HepG2 (cell line): ENCODE data around the gene HAUS7. TPM values are rescaled to one million over a fixed set of nuclear protein-coding genes. Genes with fewer than 3 reads are reported as not detected.

ENCODE experiments used
- ATAC-seq: fragments of 200-7000 bp; cut with Tn5 transposase; 3 replicates; pipeline ENCODE4 v1.9.1; 2020; ENCODE audit warnings: mild to moderate bottlenecking, moderate library complexity
- BruUV-seq: library from RNA; stranded (reverse); fragments of 400-500 nt; replicated peaks from 2 replicates; lab custom pipeline; 2021; lab: Mats Ljungman, UMichigan
- CTCF ChIA-PET: fragments of 300-600 bp; formaldehyde crosslinking; extraction: SDS; loops from one replicate; lab custom pipeline; 2021; ENCODE audit warnings: low total read pairs, inconsistent platforms, low intra/inter-chr PET ratio; lab: Yijun Ruan, JAX
- POLR2A ChIA-PET: fragments of 350-600 bp; sonication (Branson Sonifier 250); formaldehyde crosslinking; loops from one replicate; lab custom pipeline; 2020; ENCODE audit warnings: antibody characterized with exemption, inconsistent platforms; lab: Yijun Ruan, JAX
- DNase-seq: peaks from one replicate; pipeline ENCODE4 v3.0.0-alpha.2; 2015; ENCODE audit warnings: low spot score
- FAIRE-seq: peaks from 3 replicates; lab custom pipeline; 2011; peaks lifted over from hg19 to GRCh38; lab: Jason Lieb, UNC
- H2AFZ ChIP-seq: one replicate; pipeline ENCODE4 v1.6.1; 2011; ENCODE audit warnings: low read length, inconsistent platforms
- H3K27ac ChIP-seq: fragments of 300-600 bp; 3 replicates; pipeline ENCODE4 v1.8.0; 2011; ENCODE audit warnings: mixed run types, mild to moderate bottlenecking, mixed read lengths, low read length, inconsistent platforms; ENCODE audit not compliant: insufficient read depth; ENCODE audit errors: extremely low read length
- H3K27me3 ChIP-seq, 2 experiments: fragments of 200-600 bp in 1 of 2; 2 replicates in 1 of 2; 3 replicates in 1 of 2; pipeline versions ENCODE4 v1.6.0 to v1.8.0; 2011; ENCODE audit warnings: low read length in 2 of 2, mild to moderate bottlenecking in 2 of 2, moderate library complexity in 2 of 2, inconsistent platforms in 1 of 2; ENCODE audit not compliant: insufficient read depth in 2 of 2, control insufficient read depth in 1 of 2
- H3K36me3 ChIP-seq, 2 experiments: fragments of 200-600 bp in 1 of 2; replicated peaks in 1 of 2; 2 replicates in 1 of 2; 3 replicates in 1 of 2; pipeline versions ENCODE4 v1.5.1 to v1.8.0; 2011; ENCODE audit warnings: low read length in 2 of 2, inconsistent platforms in 1 of 2; ENCODE audit not compliant: insufficient read depth in 2 of 2, control insufficient read depth in 1 of 2
- H3K4me1 ChIP-seq: 2 replicates; pipeline ENCODE4 v1.5.1; 2012; ENCODE audit warnings: low read length, inconsistent platforms; ENCODE audit not compliant: insufficient read depth
- H3K4me2 ChIP-seq: 2 replicates; pipeline ENCODE4 v1.6.0; 2011; ENCODE audit warnings: low read depth, low read length, inconsistent platforms
- H3K4me3 ChIP-seq, 3 experiments: fragments of 200-600 bp in 1 of 3; sonication (generic), shearing (Covaris generic) in 1 of 3; replicated peaks in 1 of 3; 2 replicates each; pipeline ENCODE4 v1.5.1; 2011 to 2016; ENCODE audit warnings: low read length in 3 of 3, inconsistent platforms in 2 of 3, low read depth in 2 of 3, mild to moderate bottlenecking in 2 of 3, control low read depth in 1 of 3, mixed read lengths in 1 of 3; ENCODE audit not compliant: insufficient read depth in 1 of 3
- H3K79me2 ChIP-seq: one replicate; pipeline ENCODE4 v1.6.1; 2011; ENCODE audit warnings: low read length, inconsistent platforms; ENCODE audit not compliant: insufficient read depth
- H3K9ac ChIP-seq: 2 replicates; pipeline ENCODE4 v1.6.0; 2011; ENCODE audit warnings: mild to moderate bottlenecking, low read depth, low read length, inconsistent platforms; ENCODE audit not compliant: insufficient read depth
- H3K9me3 ChIP-seq: 2 replicates; pipeline ENCODE4 v1.5.1; 2012; ENCODE audit warnings: mild to moderate bottlenecking, low read length
- H4K20me1 ChIP-seq: 2 replicates; pipeline ENCODE4 v1.6.0; 2011; ENCODE audit warnings: inconsistent platforms, mild to moderate bottlenecking, low read length, moderate library complexity; ENCODE audit not compliant: insufficient read depth
- MXD4 ChIP-seq: IDR thresholded peaks from 2 replicates; pipeline ENCODE4 v1.6.1; 2016; ENCODE audit warnings: mild to moderate bottlenecking, missing biosample characterization, missing genetic modification reagents
- RNF2 ChIP-seq: fragments of 450-650 bp; conservative IDR thresholded peaks from 2 replicates; pipeline ENCODE4 v1.6.1; 2016; ENCODE audit warnings: low read depth
- SUZ12 ChIP-seq: fragments of 150-350 bp; IDR thresholded peaks from 2 replicates; pipeline ENCODE4 v1.6.1; 2014; ENCODE audit warnings: low read depth, low read length
- ZNF441 ChIP-seq: sonication (generic); formaldehyde crosslinking; IDR thresholded peaks from 2 replicates; pipeline ENCODE4 v1.7.0; 2021; ENCODE audit warnings: missing genetic modification reagents, borderline replicate concordance
- WGBS: methylation state at CpG from one replicate; pipeline ENCODE4 v1.1.6; 2017; ENCODE audit warnings: low lambda C conversion rate; 5-methylcytosine and 5-hydroxymethylcytosine counted together
- in situ Hi-C: cut with HindIII; loops from 2 replicates; pipeline ENCODE4 v1.10.0; 2017; ENCODE audit warnings: low pct_unique_long_range_greater_than_20kb; ENCODE audit not compliant: extremely low pct_ligation_motif_present
- intact Hi-C: fragments of 100-400 bp; cut with micrococcal nuclease; formaldehyde crosslinking; loops from one replicate; pipeline ENCODE4 v1.10.0; 2022; ENCODE audit not compliant: unreplicated experiment
- polyA plus RNA-seq, 8 experiments: library from polyadenylated mRNA; depleted of rRNA in 3 of 8; stranded (reverse) in 7 of 8; unstranded in 1 of 8; fragments of >200 nt; fragmentation: Illumina TruSeq in 4 of 8; extraction: Trizol in 4 of 8; gene quantifications; 2 replicates each; pipeline versions ENCODE4 v1.2.1 to v1.2.3, GENCODE V29; 2011 to 2016; ENCODE audit warnings: low read depth in 4 of 8, missing spikeins in 1 of 8, mixed read lengths in 1 of 8; ENCODE audit not compliant: insufficient read depth in 1 of 8
- total RNA-seq, 5 experiments: library from RNA; depleted of rRNA; stranded (reverse); fragments of >200 nt; fragmentation: Illumina TruSeq; extraction: Trizol; gene quantifications; 2 replicates each; pipeline ENCODE4 v1.2.3, GENCODE V29; 2016; ENCODE audit warnings: low read depth in 1 of 5
- TF ChIP-seq, protein P1 (sequence below): sonication (generic); formaldehyde crosslinking; IDR thresholded peaks from 2 replicates; pipeline ENCODE4 v1.5.0; 2020; ENCODE audit warnings: mild to moderate bottlenecking, missing genetic modification reagents, borderline replicate concordance
- TF ChIP-seq, protein P2 (sequence below), 2 experiments: IDR thresholded peaks; 2 replicates each; pipeline ENCODE4 v1.6.1; 2011 to 2012; ENCODE audit warnings: low read length in 2 of 2, borderline replicate concordance in 1 of 2, low read depth in 1 of 2, mild to moderate bottlenecking in 1 of 2, moderate library complexity in 1 of 2
- TF ChIP-seq, protein P3 (sequence below): sonication (generic); formaldehyde crosslinking; IDR thresholded peaks from 2 replicates; pipeline ENCODE4 v1.5.0; 2020; ENCODE audit warnings: mild to moderate bottlenecking, missing genetic modification reagents, moderate library complexity
- TF ChIP-seq, protein P4 (sequence below): sonication (generic); formaldehyde crosslinking; IDR thresholded peaks from 2 replicates; pipeline ENCODE4 v1.4.0; 2020; ENCODE audit warnings: mild to moderate bottlenecking, missing genetic modification reagents

HAUS7 gene
- total and polyA plus RNA-seq, 2 of the 13 experiments (the other 11 are each of a cell fraction or from before 2014, with no cell fraction given): 10.9 to 42.4 TPM

DNA sequence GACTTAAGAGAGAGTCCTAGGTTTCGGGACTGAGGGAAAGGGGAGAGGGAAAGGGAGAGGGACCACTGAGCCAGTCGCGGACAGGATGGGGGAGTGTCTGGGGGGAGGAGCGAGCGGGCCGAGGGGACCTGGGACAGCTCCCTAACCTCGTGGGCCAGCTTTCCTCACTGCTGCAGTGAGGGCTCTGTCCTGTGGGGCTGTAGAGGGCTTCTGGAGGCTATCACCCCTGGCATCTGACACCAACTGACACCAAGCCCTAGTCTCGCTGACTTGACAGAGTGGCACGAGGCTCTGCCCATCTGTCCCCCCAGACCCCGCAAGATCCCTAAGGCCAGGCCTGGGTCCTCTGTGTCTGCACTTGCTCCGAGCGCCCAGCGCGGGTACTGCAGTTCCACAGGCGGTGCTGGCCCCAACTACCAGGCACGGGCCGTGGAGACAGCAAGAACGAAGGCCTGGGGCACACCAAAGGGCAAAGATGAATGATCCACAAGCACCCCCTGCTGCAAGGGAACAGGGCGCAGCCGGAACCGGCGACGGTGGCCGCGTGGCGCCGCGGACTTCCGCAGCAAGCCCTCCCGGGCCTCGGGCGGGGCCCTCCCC, 465 bp downstream of the HAUS7 start:
- CTCF ChIA-PET: interaction anchor here (2.5 kb wide), 1 partner anchor 38 kb away, joined by 17 read pairs; no protein-coding TSS in a partner anchor
- ATAC-seq (peak; percentile 67), DNase-seq (no peak), FAIRE-seq (no peak)
- no TSS peak for BruUV-seq
- H3K9me3 ChIP-seq: no peaks in the 10 kb centered on the region
- no peaks in the 10 kb centered on the region; a peak in 1 of 5 replicates for H3K27me3 ChIP-seq
- no peaks in the 10 kb centered on the region for H4K20me1 ChIP-seq
- peak overlapping the region; percentile 54 for H3K27ac ChIP-seq
- intact Hi-C loops (no loop called here), in situ Hi-C loops (loop anchor here (5.0 kb wide), 1 partner anchor 37 kb away; no protein-coding TSS in a partner anchor)
- H2AFZ ChIP-seq: no peak overlapping the region
- H3K4me1 ChIP-seq: peaks cover 11% of the 10 kb centered on the region
- peak overlapping the region; percentile 62 to 78 (median 73); a peak in 5 of 6 replicates for H3K4me3 ChIP-seq
- 0% methylated on average over 3 of the region's 32 CpGs for WGBS
- peak overlapping the region; percentile 84 for H3K4me2 ChIP-seq
- H3K36me3 ChIP-seq: no peaks in the 10 kb centered on the region; a peak in 1 of 5 replicates
- no peaks in the 10 kb centered on the region for H3K79me2 ChIP-seq
- POLR2A ChIA-PET: interaction anchor here (1.0 to 2.0 kb wide), 3 partner anchors 19 to 153 kb away, joined by 3 to 10 read pairs (median 9); no protein-coding TSS in a partner anchor
- peak overlapping the region; percentile 71 for H3K9ac ChIP-seq
- TF ChIP-seq MXD4 (CRISPR knock-in tag) (peak; percentile 56; the same call in 1 of the 2 replicates), RNF2 (0 out of 2 replicates have a peak, but pooled peaks have one; percentile 49), SUZ12 (no peak), ZNF441 (CRISPR knock-in tag) (no peak)
- TF ChIP-seq, protein P1, sequence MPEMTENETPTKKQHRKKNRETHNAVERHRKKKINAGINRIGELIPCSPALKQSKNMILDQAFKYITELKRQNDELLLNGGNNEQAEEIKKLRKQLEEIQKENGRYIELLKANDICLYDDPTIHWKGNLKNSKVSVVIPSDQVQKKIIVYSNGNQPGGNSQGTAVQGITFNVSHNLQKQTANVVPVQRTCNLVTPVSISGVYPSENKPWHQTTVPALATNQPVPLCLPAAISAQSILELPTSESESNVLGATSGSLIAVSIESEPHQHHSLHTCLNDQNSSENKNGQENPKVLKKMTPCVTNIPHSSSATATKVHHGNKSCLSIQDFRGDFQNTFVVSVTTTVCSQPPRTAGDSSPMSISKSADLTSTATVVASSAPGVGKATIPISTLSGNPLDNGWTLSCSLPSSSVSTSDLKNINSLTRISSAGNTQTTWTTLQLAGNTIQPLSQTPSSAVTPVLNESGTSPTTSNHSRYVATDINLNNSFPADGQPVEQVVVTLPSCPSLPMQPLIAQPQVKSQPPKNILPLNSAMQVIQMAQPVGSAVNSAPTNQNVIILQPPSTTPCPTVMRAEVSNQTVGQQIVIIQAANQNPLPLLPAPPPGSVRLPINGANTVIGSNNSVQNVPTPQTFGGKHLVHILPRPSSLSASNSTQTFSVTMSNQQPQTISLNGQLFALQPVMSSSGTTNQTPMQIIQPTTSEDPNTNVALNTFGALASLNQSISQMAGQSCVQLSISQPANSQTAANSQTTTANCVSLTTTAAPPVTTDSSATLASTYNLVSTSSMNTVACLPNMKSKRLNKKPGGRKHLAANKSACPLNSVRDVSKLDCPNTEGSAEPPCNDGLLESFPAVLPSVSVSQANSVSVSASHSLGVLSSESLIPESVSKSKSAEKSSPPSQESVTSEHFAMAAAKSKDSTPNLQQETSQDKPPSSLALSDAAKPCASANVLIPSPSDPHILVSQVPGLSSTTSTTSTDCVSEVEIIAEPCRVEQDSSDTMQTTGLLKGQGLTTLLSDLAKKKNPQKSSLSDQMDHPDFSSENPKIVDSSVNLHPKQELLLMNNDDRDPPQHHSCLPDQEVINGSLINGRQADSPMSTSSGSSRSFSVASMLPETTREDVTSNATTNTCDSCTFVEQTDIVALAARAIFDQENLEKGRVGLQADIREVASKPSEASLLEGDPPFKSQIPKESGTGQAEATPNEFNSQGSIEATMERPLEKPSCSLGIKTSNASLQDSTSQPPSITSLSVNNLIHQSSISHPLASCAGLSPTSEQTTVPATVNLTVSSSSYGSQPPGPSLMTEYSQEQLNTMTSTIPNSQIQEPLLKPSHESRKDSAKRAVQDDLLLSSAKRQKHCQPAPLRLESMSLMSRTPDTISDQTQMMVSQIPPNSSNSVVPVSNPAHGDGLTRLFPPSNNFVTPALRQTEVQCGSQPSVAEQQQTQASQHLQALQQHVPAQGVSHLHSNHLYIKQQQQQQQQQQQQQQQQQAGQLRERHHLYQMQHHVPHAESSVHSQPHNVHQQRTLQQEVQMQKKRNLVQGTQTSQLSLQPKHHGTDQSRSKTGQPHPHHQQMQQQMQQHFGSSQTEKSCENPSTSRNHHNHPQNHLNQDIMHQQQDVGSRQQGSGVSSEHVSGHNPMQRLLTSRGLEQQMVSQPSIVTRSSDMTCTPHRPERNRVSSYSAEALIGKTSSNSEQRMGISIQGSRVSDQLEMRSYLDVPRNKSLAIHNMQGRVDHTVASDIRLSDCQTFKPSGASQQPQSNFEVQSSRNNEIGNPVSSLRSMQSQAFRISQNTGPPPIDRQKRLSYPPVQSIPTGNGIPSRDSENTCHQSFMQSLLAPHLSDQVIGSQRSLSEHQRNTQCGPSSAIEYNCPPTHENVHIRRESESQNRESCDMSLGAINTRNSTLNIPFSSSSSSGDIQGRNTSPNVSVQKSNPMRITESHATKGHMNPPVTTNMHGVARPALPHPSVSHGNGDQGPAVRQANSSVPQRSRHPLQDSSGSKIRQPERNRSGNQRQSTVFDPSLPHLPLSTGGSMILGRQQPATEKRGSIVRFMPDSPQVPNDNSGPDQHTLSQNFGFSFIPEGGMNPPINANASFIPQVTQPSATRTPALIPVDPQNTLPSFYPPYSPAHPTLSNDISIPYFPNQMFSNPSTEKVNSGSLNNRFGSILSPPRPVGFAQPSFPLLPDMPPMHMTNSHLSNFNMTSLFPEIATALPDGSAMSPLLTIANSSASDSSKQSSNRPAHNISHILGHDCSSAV: no peak
- TF ChIP-seq, protein P2, sequence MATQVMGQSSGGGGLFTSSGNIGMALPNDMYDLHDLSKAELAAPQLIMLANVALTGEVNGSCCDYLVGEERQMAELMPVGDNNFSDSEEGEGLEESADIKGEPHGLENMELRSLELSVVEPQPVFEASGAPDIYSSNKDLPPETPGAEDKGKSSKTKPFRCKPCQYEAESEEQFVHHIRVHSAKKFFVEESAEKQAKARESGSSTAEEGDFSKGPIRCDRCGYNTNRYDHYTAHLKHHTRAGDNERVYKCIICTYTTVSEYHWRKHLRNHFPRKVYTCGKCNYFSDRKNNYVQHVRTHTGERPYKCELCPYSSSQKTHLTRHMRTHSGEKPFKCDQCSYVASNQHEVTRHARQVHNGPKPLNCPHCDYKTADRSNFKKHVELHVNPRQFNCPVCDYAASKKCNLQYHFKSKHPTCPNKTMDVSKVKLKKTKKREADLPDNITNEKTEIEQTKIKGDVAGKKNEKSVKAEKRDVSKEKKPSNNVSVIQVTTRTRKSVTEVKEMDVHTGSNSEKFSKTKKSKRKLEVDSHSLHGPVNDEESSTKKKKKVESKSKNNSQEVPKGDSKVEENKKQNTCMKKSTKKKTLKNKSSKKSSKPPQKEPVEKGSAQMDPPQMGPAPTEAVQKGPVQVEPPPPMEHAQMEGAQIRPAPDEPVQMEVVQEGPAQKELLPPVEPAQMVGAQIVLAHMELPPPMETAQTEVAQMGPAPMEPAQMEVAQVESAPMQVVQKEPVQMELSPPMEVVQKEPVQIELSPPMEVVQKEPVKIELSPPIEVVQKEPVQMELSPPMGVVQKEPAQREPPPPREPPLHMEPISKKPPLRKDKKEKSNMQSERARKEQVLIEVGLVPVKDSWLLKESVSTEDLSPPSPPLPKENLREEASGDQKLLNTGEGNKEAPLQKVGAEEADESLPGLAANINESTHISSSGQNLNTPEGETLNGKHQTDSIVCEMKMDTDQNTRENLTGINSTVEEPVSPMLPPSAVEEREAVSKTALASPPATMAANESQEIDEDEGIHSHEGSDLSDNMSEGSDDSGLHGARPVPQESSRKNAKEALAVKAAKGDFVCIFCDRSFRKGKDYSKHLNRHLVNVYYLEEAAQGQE (IDR thresholded peaks at IDR 0.05; ENCODE audit: borderline replicate concordance in 1 of 2, low read depth in 1 of 2, low read length in 2 of 2): peak in 1 of 2 experiments; percentile 78; a peak in 2 of 4 replicates
- TF ChIP-seq, protein P3, sequence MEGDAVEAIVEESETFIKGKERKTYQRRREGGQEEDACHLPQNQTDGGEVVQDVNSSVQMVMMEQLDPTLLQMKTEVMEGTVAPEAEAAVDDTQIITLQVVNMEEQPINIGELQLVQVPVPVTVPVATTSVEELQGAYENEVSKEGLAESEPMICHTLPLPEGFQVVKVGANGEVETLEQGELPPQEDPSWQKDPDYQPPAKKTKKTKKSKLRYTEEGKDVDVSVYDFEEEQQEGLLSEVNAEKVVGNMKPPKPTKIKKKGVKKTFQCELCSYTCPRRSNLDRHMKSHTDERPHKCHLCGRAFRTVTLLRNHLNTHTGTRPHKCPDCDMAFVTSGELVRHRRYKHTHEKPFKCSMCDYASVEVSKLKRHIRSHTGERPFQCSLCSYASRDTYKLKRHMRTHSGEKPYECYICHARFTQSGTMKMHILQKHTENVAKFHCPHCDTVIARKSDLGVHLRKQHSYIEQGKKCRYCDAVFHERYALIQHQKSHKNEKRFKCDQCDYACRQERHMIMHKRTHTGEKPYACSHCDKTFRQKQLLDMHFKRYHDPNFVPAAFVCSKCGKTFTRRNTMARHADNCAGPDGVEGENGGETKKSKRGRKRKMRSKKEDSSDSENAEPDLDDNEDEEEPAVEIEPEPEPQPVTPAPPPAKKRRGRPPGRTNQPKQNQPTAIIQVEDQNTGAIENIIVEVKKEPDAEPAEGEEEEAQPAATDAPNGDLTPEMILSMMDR (CRISPR knock-in tag): peak; percentile 34
- TF ChIP-seq, protein P4, sequence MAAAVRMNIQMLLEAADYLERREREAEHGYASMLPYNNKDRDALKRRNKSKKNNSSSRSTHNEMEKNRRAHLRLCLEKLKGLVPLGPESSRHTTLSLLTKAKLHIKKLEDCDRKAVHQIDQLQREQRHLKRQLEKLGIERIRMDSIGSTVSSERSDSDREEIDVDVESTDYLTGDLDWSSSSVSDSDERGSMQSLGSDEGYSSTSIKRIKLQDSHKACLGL: 0 out of 2 replicates have a peak, but pooled peaks have one; percentile 7
